Tibial artery (tissue), 4 donors: ENCODE measurements around the gene GFI1.

Experiments
- DNase-seq, 2 donors: peaks; one replicate each; pipeline ENCODE4 v3.0.0-alpha.2; 2019
- H3K27ac ChIP-seq, 2 donors: fragments of 200-600 bp; sonication (generic) in 1 of 2; 1 replicate in 1 of 2; 2 replicates in 1 of 2; pipeline ENCODE4 v1.5.1; 2018 to 2019; ENCODE audit warnings: mild to moderate bottlenecking in 1 of 2
- H3K27me3 ChIP-seq, 2 donors: fragments of 200-600 bp; sonication (generic) in 1 of 2; one replicate each; pipeline versions ENCODE4 v1.5.1 to v1.6.0; 2016 to 2019
- H3K36me3 ChIP-seq, 3 donors: fragments of 200-600 bp; sonication (generic) in 2 of 3; one replicate each; pipeline ENCODE4 v1.5.1; 2016 to 2019; ENCODE audit warnings: mild to moderate bottlenecking in 2 of 3
- H3K4me1 ChIP-seq, 4 donors: fragments of 200-600 bp; sonication (generic) in 2 of 4; 1 replicate in 3 of 4; 2 replicates in 1 of 4; pipeline ENCODE4 v1.5.1; 2016 to 2019
- H3K4me3 ChIP-seq, 2 donors: fragments of 200-600 bp; sonication (generic) in 1 of 2; 1 replicate in 1 of 2; 2 replicates in 1 of 2; pipeline ENCODE4 v1.5.1; 2018 to 2019; ENCODE audit warnings: mild to moderate bottlenecking in 2 of 2
- H3K9me3 ChIP-seq, 3 donors: fragments of 200-600 bp; sonication (generic) in 1 of 3; one replicate each; pipeline ENCODE4 v1.5.1; 2016 to 2019
- CTCF ChIP-seq, 2 experiments: fragments of 200-600 bp in 1 of 2; fragments of 450-650 bp in 1 of 2; IDR thresholded peaks; one replicate each; pipeline ENCODE4 v1.5.1; 2017 to 2019; ENCODE audit warnings: antibody characterized with exemption in 2 of 2, mild to moderate bottlenecking in 1 of 2, moderate library complexity in 1 of 2
- intact Hi-C: fragments of 100-400 bp; cut with DNase I; formaldehyde crosslinking; loops from one replicate; pipeline ENCODE4 v1.15.0; 2023; ENCODE audit warnings: low total_unique reads

The GFI1 gene

DNA sequence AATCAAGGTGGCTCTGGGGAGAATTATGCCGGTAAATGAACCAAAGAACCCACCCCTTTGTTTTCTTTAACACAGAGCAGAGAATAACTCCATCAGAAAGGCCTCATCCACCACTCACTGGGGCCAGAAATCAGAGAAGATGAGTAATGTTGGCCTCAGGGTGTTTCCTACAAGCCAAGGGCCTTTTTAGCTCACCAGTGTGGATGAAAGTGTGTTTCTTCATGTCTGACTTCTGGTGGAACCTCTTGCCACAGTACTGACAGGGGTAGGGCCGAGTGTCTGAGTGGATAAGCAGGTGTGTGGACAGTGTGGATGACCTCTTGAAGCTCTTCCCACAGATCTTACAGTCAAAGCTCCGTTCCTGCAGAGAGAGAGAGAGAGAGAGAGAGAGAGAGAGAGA, 8.3 kb downstream of the GFI1 start:
- H3K4me3 ChIP-seq = no peak overlapping the region
- H3K9me3 ChIP-seq = no peaks in the 10 kb centered on the region
- no peak for TF ChIP-seq CTCF (IDR thresholded peaks at IDR 0.05)
- intact Hi-C loops = no loop called here
- no peak for DNase-seq
- peaks cover 0 to 33% (median 32%) of the 10 kb centered on the region in 4 donors for H3K4me1 ChIP-seq
- H3K27me3 ChIP-seq = peaks cover 0 to 43% of the 10 kb centered on the region in 2 donors
- no peak overlapping the region for H3K27ac ChIP-seq
- H3K36me3 ChIP-seq = no peaks in the 10 kb centered on the region

DNA sequence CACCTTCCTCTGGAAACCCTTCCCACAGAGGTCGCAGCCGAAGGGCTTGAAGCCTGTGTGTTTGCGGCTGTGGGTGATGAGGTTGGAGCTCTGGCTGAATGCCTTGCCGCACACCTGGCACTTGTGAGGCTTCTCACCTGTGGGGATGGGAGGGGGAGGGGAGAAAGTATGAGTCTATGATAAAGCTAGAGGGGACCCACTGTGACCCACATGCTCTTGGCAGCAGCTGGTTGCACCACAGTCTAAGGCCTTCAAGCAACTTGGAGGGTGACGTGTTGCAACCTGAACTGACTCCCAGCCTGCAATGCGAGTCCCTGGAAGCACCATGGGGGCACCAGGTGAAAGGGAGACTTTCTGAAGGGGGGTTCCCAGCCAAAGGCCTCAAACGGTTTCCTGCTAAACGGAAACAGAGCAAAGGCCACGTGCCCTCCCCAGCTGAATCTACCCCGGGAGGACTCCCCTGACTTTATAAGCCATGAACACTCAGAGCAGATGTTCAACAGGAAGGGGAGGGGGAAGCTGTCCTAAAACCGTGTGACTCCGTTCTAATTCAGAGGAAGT, 10.6 kb downstream of the GFI1 start:
- DNase-seq = no peak
- H3K36me3 ChIP-seq = no peaks in the 10 kb centered on the region
- H3K27me3 ChIP-seq = peaks cover 0 to 21% of the 10 kb centered on the region in 2 donors
- no peak overlapping the region for H3K4me3 ChIP-seq
- no peaks in the 10 kb centered on the region for H3K9me3 ChIP-seq
- no peak for TF ChIP-seq CTCF (IDR thresholded peaks at IDR 0.05)
- intact Hi-C loops = no loop called here
- no peak overlapping the region for H3K27ac ChIP-seq
- peaks cover 0 to 10% (median 10%) of the 10 kb centered on the region in 4 donors for H3K4me1 ChIP-seq

DNA sequence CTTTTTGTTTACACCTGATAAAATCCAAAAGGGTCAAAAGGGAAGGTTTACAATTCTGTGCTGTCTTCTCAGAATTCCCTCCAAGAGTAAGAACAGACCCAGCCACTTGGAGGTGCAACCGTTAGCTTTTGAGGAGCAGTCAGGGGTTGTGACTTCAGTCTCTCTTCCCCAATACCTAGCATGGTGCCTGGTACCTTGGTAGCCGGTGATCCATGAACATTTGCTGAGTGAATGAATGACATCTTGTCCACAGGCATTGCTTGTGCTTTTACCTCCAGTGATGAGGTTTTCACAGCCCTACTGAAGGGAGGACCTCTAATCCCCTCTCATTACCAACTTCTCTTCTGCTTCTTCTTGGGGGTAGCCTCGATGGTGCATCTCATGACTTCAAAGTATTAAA, 11.7 kb downstream of the GFI1 start:
- H3K27ac ChIP-seq = no peak overlapping the region
- DNase-seq = no peak
- no peak for TF ChIP-seq CTCF (IDR thresholded peaks at IDR 0.05)
- H3K27me3 ChIP-seq = peaks cover 0 to 10% of the 10 kb centered on the region in 2 donors
- no peaks in the 10 kb centered on the region for H3K4me1 ChIP-seq
- H3K36me3 ChIP-seq = no peaks in the 10 kb centered on the region
- no peak overlapping the region for H3K4me3 ChIP-seq
- no peaks in the 10 kb centered on the region for H3K9me3 ChIP-seq
- intact Hi-C loops = no loop called here

- Histone ChIP-seq H3K27ac (no peak overlapping the region), H3K4me3 (no peak overlapping the region), H3K27me3 (peaks cover 0 to 3% of the 10 kb centered on the region in 2 donors), H3K9me3 (no peaks in the 10 kb centered on the region), H3K36me3 (no peaks in the 10 kb centered on the region), H3K4me1 (no peaks in the 10 kb centered on the region)
- no peak for TF ChIP-seq CTCF (IDR thresholded peaks at IDR 0.05)
- intact Hi-C loops = no loop called here
- DNase-seq = no peak
Observed at GRCh38 chr1:92473781-92474495, 12.8 kb downstream of the GFI1 start.

DNA sequence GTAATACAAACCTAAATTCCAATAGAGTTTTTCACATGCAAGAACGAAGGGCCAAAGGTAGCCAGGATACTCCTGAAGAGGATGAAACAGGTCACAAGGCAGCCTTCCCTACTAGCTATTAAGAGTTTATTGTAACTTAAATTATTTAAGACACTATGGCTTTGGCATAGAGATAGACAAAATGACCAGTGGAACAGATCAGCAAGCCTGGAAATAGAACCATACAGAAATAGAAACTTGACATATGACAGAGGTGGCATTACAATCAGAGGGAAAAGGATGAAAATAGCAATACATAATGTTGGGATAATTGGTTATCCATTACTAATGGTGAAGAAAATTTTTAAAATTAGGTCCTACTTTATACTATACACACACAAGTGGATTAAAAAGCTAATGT, 16.5 kb downstream of the GFI1 start:
- intact Hi-C loops = no loop called here
- no peak overlapping the region for H3K27ac ChIP-seq
- no peak for TF ChIP-seq CTCF (IDR thresholded peaks at IDR 0.05)
- H3K9me3 ChIP-seq = no peaks in the 10 kb centered on the region
- H3K36me3 ChIP-seq = no peaks in the 10 kb centered on the region
- H3K4me1 ChIP-seq = no peaks in the 10 kb centered on the region
- no peak for DNase-seq
- H3K4me3 ChIP-seq = no peak overlapping the region
- H3K27me3 ChIP-seq = no peaks in the 10 kb centered on the region
